LNCAP (cell line): Measurements from ENCODE around the gene PDCD4.

Experiments used
- TF ChIP-seq, protein P1 (sequence below): fragments of 450-650 bp; IDR thresholded peaks from 2 replicates; pipeline ENCODE4 v1.5.1; 2017; ENCODE audit warnings: mild to moderate bottlenecking

Gene PDCD4

DNA sequence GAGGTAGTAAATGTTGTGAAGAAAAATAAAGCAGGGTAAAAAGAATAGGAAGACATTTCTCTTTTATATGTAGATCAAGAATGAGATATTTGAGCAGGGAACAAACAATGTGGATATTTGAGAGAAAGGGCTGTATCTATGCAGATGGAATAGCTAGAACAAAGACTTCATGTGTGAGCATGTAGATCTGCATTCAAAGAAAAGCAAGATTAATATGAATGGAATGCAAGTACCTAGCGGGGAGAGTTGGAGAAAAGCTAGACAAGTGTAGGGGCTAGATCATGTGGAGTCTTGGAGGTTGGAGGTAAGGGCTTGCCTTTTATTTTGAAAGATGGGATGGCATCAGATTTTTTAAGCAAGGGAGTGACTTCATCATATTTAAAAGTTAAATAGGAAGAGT is 74.8 kb downstream of the PDCD4 start:
- TF ChIP-seq, protein P1, sequence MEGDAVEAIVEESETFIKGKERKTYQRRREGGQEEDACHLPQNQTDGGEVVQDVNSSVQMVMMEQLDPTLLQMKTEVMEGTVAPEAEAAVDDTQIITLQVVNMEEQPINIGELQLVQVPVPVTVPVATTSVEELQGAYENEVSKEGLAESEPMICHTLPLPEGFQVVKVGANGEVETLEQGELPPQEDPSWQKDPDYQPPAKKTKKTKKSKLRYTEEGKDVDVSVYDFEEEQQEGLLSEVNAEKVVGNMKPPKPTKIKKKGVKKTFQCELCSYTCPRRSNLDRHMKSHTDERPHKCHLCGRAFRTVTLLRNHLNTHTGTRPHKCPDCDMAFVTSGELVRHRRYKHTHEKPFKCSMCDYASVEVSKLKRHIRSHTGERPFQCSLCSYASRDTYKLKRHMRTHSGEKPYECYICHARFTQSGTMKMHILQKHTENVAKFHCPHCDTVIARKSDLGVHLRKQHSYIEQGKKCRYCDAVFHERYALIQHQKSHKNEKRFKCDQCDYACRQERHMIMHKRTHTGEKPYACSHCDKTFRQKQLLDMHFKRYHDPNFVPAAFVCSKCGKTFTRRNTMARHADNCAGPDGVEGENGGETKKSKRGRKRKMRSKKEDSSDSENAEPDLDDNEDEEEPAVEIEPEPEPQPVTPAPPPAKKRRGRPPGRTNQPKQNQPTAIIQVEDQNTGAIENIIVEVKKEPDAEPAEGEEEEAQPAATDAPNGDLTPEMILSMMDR: no peak

DNA sequence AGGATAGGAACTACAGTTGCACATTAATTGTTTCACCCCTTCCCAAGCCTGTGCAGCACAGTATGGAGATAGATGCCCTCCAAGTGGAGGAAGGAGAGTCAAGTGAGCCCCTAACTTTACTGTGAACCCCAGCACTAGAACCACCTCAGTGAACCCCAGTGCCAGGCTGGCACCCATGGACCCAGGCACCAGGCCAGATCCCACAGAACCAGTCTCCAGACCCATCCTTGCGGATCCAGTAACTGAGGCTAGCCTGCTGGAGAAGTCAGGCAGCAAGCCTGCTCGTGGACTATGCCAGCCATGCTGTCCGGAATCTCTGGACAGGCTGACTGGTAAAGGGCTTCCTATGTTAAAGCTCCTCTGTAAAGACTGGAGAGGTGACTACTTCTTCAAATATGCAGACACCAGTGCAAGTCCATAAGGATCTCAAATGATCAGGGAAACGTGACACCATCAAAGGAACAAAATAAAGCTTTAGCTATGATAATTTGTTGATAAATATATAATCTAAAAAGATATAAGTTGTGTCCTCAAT is 75.4 kb downstream of the PDCD4 start:
- TF ChIP-seq, protein P1: no peak
